DMS53 (cell line): Measurements from ENCODE around the gene LRRC59.
A peak's percentile ranks its signal among the peaks of the same experiment; 100 is the strongest.

Experiments
- DNase-seq: peaks from one replicate; lab custom pipeline; 2025; lab: John Stamatoyannopoulos, UW

Gene LRRC59

DNA sequence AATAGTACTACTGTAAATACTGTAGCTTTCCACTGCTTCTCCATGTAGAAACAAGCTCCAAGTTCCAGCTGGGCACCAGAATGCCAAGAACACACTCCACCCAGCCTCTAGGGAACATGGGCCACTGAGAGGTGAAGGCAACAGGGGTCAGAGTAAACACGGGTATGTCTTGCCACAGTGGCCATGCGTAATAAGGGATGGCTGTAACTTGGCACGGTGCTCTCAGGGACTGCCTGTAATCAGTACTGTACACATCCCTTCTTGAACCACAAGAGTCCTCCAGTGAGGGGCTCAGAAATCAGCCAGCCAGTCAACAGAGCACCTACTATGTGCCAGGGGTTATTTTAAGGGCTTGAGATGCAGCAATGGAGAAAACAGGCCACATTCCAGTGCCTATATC, 10.8 kb downstream of the LRRC59 start:
- no peak for DNase-seq

DNA sequence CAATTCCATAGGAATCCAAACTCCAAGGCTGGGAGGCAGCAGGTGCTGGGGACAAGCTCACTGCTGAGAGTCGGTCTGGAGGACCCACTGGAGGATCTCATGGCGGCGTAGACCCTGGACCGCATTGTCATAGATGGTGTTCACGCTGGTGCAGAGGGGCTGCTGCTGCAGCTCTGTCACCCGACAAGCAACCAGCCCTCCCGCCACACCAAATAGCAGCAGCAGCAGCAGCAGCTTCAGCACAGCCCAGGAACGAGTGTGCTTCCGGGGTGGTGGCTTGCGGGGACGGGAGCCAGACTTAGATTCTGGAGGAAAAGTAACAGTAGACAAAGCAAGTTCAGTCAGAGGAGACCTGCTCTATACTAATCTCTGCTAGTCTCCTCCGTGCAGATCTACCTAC, 14.4 kb downstream of the LRRC59 start:
- DNase-seq: no peak

DNA sequence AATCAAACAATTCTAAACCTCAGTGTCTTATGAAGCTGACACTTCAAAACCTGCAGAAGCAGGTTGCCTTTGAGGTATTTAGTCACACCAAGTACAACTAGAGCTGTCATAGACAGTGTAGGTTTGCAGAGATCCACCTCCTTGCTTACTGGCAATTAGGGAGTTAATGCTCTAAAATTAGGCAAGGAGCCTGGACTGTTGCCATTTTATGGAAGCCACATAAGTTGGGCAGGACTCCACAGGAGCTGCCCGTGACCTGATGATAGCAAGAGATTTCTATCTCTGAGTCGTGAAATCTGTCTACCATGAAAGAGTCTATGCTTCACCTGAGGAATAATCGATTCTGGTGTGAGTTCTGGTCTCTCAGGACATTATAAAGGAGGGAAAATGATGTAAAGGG, 15.4 kb downstream of the LRRC59 start:
- no peak for DNase-seq

DNA sequence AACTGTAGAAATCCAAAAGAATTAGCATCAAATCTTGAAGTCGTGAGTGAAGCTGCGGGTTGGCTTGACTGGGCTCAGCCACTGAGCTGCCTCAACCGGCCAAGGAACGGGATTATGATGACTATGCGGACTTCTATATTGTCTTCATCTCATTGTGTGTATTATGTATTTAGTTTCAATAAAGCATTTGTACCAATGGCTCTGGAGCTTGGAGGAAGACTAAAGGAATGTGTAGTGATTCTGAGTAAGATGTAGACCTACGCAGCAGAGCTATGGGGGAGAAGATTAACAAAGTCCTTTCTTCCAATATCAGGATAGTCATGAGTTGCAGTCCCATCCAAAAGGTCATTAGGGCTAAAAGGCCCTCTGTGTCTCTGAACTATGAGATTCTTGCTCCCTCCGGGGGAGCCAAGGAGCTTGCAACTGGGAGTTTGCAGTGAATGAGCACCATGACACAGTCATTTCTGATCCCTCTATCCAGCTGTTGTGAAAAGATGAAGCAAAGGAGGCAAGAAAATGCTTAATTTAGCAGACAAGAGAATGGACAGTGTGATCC, 16.0 kb downstream of the LRRC59 start:
- no peak for DNase-seq

DNA sequence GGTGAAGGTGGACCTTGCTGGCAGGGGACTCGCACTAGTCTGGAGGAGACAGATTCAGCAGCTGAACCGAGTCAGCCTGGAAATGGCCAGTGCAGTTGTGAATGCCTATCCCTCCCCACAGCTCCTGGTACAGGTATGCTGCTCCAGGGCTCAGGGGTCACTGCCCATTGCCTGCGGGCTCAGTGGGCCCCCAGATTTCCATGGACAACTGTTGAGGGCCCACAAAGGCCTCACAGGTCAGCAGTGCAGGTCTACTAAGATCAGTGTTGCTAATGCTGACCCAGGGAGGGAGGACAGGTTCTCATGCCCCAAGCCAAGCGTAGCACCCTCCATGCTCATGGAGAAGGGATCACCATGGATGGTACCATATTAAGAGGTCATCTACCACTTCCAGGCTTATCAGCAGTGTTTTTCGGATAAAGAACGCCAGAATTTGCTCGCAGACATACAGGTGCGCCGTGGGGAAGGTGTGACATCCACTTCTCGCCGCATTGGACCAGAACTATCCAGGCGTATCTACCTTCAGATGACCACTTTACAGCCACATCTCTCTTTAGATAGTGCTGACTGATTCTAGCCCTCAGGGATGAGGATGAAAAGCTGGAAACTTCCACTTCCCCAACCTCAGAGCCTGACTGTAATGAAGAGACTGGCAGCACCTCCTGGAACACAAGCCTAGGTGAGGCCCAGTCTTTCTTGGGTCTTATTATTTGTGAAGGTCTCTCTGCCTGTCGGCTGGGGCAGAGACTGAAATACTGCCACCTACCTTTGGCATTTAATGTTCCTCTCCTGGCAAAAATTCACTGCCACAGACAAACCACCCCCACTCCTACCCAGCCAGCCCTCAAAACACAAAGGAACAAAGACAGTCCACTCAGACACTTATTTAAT, 16.7 kb downstream of the LRRC59 start:
- peak; percentile 43 for DNase-seq

DNA sequence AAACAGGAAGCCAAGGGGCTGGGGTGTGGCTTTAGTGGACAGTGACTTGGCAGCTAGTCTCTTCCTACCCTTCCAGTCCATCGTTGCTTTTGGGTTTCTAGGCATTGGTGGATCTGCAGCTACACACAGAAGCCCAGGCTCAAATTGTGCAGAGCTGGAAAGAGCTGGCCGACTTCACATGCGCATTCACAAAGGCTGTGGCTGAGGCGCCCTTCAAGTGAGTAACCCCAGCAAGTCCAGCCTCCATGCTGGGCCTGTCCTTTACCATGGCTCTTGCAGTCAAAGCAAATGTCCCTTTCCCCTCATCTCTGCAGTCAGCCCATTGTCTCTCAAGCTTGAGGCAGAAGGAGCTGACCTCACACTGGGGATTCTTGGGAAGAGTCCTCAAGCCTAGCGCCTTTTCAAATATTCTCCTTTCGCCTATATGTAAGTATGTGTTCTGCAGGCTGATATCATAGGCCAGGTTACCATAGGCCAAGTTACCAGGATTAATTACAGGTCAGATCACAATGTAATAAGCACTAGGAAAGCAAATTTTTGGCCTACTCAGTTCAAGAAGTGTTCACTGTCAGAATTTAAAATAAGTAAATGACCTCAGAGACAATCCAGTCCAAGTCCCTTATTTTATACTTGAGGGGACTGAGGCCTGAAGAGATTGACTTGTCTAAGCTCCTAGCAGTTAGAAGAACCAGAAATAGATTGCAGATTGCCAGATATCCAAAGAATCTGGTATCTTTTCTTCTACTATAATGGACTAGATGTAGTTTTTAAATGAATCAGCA, 17.8 kb downstream of the LRRC59 start:
- DNase-seq: no peak

DNA sequence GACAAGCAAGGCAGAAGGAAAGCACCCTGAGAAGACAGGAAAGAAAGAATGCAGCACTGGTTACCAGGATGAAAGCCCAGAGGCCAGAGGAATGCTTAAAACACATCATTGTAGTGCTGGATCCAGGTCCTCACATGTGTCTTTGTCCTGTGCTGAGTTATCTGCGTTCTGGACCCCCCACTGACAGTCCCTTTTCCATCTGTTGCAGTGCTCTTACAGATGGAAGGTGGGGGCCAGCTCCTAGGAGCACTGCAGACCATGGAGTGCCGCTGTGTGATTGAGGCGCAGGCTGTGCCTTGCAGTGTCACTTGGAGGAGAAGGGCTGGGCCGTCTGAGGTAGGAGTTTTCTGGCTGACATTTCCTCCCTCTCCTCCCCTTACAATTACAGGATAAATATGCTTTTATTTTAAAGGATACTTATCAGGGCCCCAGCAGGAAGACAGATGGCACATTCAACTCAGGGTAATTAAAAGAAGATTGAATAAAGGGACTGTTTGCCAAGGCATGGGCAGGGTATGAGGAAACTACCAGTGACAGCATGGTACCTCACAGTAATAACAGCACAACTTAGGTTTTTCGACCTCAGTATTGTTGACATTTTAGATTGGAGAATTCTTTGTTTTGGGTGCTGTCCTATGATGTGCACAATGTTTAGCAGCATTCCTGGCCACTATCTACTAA, 21.3 kb downstream of the LRRC59 start:
- DNase-seq: no peak

DNA sequence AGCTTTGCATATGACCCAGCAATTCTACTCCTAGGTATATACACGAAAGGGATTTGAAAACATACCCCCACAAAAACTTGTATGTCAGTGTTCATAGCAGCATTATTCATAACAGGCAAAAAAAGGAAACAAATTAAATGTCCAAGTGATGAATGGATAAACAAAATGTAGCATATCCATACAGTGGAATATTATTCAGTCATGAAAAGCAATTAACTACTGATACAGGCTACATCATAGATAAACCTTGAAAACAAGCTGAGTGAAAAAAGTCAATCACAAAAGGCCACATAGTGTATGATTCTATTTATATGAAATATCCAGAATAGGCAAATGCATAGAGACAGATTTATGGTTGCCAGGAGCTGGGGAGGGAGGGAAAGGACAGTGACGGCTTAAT, 23.6 kb downstream of the LRRC59 start:
- no peak for DNase-seq

DNA sequence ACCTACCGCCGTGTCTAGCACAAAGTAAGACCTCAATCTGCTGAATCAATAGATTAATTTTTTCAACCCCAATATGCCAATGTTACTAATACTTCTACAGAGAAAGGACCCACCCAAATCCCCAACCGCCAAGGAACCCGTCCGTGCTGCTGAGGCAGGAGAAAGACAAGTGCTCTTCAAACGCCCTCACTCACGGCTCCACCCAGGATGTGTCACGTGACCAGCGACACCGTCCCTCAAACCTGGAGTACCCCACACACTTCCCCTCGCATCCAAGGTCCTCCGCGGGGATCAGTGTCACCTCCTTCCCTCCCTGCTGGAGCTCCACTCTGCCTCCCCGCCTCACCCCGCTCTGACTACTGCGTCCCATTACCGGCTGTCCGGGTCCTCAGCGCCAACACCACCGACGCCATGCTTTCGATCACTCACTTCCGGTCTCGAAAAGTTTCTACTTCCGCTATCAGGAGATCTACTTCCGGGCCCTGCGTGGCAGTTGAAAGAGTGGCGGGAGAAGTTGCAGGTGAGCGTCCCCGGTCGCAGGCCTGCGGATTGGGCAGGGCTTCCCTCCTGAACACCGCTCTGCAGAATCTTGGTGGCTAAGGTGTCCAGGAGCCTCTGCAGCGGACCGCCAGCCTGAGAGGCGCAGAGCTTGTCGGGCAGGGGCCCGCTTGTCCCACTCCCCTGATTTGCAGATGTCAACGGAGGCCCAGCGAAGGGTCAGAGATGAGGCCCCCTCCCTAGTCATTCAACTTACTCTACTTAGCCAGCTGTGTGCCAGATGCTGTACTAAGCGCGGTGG, 24.4 kb downstream of the LRRC59 start, which contains the start of the genes EME1 and MRPL27:
Gene EME1 (plus strand): TSS at position 472 of the 799 bp plus-strand sequence. CDS start 1,980 bp downstream, outside the sequence.
Gene MRPL27 (minus strand): TSS at position 427 of the 799 bp plus-strand sequence. CDS start 14 bp downstream, at position 413.
- peak; percentile 97 for DNase-seq

DNA sequence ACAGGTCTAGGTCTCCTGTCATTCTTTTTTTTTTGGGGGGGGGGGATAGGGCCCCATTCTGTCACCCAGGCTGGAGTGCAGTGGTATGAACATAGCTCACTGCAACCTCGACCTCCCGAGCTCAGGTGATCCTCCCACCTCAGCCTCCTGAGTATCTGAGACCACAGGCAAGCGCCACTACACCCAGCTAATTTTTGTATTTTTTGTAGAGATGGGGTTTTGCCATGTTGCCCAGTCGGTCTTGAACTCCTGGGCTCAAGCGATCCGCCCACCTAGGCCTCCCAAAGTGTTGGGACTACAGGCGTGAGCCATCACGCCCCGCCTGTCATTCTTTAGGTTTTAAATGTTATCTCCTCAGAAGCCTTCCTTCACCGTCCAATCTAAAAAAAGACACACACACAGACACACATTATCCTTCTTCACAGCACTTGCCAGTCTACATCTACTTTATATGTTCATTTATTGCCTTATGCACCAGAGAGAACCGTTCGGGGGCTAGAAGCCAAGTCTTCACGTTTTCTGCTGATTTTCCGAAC, 25.0 kb downstream of the LRRC59 start:
- DNase-seq: no peak

DNA sequence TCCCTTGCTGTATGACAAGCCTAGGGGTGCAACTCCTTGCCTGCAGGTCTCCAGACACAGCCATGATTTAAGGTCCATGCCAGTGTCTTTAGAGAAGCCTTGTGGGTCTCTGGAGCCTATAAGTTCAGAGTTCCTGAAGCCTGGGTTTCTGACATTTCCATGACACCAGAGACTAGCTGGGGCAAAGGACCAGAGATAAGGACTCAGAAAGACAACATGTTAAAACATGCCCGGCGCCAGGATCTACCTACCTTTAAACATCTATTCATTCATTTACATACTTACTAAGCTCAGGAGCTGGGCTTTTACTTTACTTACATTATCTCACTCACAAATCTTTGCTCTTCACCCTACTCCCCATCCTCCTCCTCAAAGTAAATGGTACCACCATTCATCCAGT, 25.8 kb downstream of the LRRC59 start:
- no peak for DNase-seq

DNA sequence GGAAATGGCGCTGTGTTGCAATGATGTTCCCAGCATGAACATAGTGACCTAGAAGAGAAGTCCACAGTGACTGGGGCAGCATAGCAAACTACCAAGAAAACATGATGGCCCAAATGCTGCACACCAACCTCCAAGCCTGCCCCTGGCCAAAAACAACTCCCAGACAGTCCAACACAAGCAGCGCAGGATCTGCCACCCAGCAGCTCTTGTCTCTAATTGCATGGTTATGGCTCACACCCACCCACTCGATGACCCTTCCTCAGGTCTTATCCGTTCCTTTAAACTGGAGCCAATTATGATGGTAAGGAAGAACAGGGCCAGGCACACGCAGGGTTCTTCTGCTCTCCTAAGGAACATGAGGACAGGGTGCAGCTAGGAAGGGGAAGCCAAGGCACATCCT, 27.3 kb downstream of the LRRC59 start:
- no peak for DNase-seq

DNA sequence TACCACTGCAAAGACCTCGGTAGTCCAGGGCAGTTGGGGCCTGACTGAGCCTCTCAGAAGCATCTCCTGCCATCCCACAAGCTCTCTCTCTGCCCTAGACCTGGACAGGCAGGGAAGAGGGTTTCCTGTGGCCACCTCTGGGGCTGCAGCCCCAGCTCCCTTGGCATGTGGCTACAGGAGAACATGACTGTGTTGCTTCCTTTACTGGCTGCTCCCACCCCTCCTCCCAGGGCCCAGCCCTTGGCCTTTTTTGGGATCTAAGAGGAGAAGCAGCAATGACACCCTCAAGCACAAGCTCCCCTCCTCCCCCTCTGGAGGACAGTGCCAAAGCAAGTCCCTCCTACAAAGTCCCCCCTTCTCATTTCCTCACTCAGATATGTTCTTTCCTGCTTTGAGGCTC, 29.9 kb downstream of the LRRC59 start:
- DNase-seq: no peak

DNA sequence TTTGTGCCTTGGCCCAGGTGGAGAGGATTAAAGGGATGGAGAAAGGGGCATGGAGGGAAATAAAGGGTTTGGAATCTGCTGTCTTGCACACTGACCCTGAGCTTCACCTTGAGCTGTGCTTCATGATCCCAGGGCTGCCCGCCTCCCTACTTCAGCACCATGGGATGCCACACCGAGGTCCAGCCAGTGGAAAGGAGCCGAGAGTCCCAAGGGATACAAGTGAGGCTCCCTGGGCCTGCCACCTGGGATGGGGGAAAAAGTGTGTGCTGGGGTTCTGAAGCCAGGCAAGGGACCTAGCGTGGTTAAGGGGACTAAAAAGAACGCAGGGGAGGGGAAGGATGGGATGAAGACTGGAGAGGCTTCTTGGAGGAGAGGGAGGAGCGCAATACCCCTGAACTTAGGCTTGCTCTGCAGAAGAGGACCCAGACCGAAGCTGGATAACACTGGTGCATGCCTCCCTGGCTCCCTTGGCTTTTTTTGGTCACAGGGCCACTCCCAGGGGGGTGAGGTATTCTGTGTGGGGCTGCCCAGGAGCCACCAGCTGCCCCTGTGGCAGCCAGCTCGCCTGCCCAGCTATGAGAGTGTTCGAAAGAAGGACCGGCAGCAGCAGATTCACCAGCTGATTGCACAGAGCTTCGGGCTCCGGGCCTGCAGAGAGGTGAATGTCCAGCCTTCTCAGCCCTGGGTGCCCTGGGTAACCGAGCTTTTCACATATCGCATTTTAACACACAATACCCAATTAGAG, 31.5 kb downstream of the LRRC59 start:
- DNase-seq: no peak

DNA sequence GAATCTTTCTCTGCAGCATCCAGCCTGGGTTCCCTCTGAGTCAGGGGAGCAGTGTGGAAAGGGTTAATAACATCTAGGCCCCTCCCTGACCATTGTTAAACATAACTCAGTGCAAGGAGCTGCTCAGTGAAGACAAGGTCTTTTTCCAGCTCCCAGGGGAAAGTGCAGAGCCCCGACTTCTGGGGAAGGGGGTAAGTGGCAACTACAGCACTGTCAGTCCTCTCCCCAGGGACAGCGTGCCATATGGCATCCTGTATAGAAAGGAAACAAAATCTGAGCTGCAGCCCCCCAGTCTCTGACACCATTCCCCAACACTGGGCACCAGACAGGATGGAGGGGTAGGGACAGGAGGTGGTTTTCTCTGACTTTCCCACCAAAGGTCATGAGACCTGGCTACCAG, 32.2 kb downstream of the LRRC59 start:
- no peak for DNase-seq

DNA sequence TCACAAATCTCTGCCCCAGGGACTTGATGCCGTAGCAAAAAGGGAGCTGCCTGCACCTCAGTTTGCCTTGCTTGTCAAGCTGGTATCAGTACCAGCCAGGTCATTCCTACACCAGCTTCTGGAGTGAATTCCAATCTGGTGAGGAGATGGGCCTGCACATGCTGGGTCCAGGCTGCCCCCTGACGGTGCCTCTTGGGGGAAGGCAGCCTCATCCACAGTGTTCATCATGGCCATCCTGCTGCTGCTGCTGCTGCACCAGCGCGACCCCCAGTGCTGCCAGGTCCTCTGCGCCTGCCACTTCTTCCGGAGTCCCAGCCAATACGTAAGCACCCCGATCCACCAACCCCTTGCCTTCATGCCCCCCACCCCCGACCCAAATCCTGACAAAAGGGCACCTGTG, 32.6 kb downstream of the LRRC59 start:
- DNase-seq: no peak

DNA sequence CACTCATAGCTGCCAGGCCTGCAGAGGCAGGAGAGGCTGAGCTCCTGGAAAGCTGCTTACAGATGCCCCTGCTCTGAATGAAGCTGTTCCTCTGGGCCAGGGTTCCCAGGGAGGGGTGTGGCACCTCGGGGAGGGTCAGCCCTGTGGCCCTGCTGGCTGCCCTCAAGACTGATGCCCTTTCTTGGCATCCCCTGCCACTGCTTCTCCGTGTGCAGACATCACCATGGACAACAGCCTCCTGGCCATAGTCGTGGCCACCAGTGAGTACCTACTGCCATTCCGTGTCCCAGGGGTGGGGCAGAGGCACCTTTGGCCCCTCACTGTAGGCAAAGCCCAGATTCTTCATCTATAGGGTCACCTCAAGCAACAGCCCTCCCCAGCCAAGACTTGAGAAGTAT, 33.3 kb downstream of the LRRC59 start:
- DNase-seq: peak; percentile 47

DNA sequence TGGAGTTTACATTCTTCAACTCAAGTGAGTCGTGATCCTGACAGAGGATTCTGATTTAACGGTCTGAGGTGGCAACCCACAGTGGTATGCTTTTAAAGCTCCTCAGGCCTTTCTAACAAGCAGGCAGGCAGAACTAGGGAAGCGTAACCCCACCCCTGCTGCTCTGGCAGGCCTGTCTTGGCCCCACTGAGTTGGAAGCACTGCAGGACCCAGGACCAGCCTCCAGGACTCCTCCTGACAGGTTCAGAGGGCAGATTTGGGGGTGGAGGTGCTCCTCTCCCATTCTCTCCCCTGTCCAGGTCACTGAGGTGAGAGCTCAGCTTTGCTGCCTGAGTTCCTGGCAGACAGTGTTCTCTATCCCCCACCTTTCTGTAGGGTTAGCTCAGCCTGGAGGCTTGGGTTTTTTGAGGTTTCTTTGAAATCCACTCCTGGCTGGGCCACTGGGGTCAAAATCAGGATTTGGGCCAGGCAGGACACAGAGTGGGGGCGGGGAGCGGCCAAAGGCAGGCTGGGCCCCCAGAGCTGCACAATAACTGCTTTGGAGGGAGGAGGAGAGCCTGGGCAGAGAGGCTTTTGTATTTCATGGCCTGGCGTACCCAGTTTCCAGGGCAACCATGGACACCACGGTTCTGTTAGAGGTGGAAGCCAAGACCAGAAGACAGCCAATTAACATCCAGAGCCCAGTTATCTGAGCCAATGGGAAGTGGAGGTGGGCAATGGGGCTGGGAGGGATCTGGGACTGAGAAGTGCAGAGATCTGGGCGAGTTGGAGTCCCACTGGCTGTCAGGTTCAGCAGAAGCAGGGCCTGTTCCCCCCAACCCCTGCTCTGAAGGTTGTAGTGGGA, 33.9 kb downstream of the LRRC59 start:
- peak; percentile 51 for DNase-seq

DNA sequence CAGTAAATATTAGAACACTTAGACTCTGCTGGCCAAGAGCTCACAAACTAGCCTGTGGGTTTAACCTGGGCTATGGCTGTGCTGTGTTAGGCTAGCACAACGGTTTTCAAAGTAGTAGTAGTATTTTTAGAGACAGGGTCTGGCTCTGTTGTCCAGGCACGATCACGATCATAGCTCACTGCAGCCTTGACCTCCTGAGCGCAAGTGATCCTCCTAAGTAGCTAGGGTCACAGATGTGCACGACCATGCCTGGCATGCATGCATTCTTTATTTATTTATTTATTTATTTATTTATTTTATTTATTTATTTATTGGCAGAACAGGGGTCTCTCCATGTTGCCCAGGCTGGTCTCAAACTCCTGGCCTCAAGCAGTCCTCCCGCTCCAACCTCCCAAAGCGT, 34.7 kb downstream of the LRRC59 start:
- DNase-seq: peak; percentile 49
